Measurements from ENCODE around the gene GPM6B.

Gene GPM6B

GRCh38 chrX:13763489-13763888, 53.4 kb downstream of the GPM6B start:
- peaks cover 10% of the 10 kb centered on the region for H3K4me1 ChIP-seq (ENCODE audit: low read length)
- no peaks in the 10 kb centered on the region for H3K9me2 ChIP-seq (replicated peaks; ENCODE audit: insufficient read depth, low read length)
- no peak overlapping the region for H3K4me2 ChIP-seq (ENCODE audit: low read depth, low read length)
- H3K27ac ChIP-seq (ENCODE audit: low read length): no peak overlapping the region
- H4K20me1 ChIP-seq (ENCODE audit: insufficient read depth, low read length): no peaks in the 10 kb centered on the region
- H2AFZ ChIP-seq (ENCODE audit: low read length): no peak overlapping the region
- H3K79me2 ChIP-seq (ENCODE audit: low read length): no peaks in the 10 kb centered on the region
- no peaks in the 10 kb centered on the region for H3K27me3 ChIP-seq (replicated peaks; ENCODE audit: insufficient read depth, low read length)
- TF ChIP-seq EZH2 (optimal IDR thresholded peaks at IDR 0.05; ENCODE audit: low read depth, low read length): no peak
- no peak for TF ChIP-seq CTCF (IDR thresholded peaks at IDR 0.05; ENCODE audit: low read length)
- TF ChIP-seq EZH2phosphoT487 (IDR thresholded peaks at IDR 0.05; ENCODE audit: low read length): no peak
- H3K36me3 ChIP-seq (replicated peaks; ENCODE audit: insufficient read depth, low read length): no peaks in the 10 kb centered on the region
- H3F3A ChIP-seq (ENCODE audit: insufficient read depth, low read length): 0 out of 2 replicates have a peak, but pooled peaks cover 12% of the 10 kb centered on the region
- H3K4me3 ChIP-seq (ENCODE audit: low read length): no peak overlapping the region
- no peak for DNase-seq
- no peaks in the 10 kb centered on the region for H3K9me3 ChIP-seq (replicated peaks; ENCODE audit: insufficient read depth, low read length)
- no peak overlapping the region for H3K9ac ChIP-seq (ENCODE audit: low read length)

- Histone ChIP-seq H3F3A (ENCODE audit: insufficient read depth, low read length) (peaks cover 18% of the 10 kb centered on the region; the same call in 1 of the 2 replicates), H3K4me1 (ENCODE audit: low read length) (peaks cover 17% of the 10 kb centered on the region), H2AFZ (ENCODE audit: low read length) (no peak overlapping the region), H3K27ac (ENCODE audit: low read length) (no peak overlapping the region), H3K27me3 (replicated peaks; ENCODE audit: insufficient read depth, low read length) (no peaks in the 10 kb centered on the region), H3K9me3 (replicated peaks; ENCODE audit: insufficient read depth, low read length) (no peaks in the 10 kb centered on the region), H3K9ac (ENCODE audit: low read length) (no peak overlapping the region), H3K79me2 (ENCODE audit: low read length) (no peaks in the 10 kb centered on the region), H3K4me3 (ENCODE audit: low read length) (no peak overlapping the region), H3K9me2 (replicated peaks; ENCODE audit: insufficient read depth, low read length) (no peaks in the 10 kb centered on the region), H4K20me1 (ENCODE audit: insufficient read depth, low read length) (no peaks in the 10 kb centered on the region), H3K36me3 (replicated peaks; ENCODE audit: insufficient read depth, low read length) (no peaks in the 10 kb centered on the region; the same call in 1 of the 2 replicates), H3K4me2 (ENCODE audit: low read depth, low read length) (no peak overlapping the region)
- DNase-seq: no peak
- TF ChIP-seq EZH2 (optimal IDR thresholded peaks at IDR 0.05; ENCODE audit: low read depth, low read length) (no peak), EZH2phosphoT487 (IDR thresholded peaks at IDR 0.05; ENCODE audit: low read length) (no peak), CTCF (IDR thresholded peaks at IDR 0.05; ENCODE audit: low read length) (no peak)
Observed at GRCh38 chrX:13761606-13762414, 55.1 kb downstream of the GPM6B start.

GRCh38 chrX:13760426-13760825, 56.5 kb downstream of the GPM6B start:
- no peak for DNase-seq
- no peak overlapping the region for H3K4me3 ChIP-seq (ENCODE audit: low read length)
- H3K27ac ChIP-seq (ENCODE audit: low read length): no peak overlapping the region
- TF ChIP-seq CTCF (IDR thresholded peaks at IDR 0.05; ENCODE audit: low read length) (no peak), EZH2phosphoT487 (IDR thresholded peaks at IDR 0.05; ENCODE audit: low read length) (no peak), EZH2 (optimal IDR thresholded peaks at IDR 0.05; ENCODE audit: low read depth, low read length) (no peak)
- H2AFZ ChIP-seq (ENCODE audit: low read length): no peak overlapping the region
- H3K27me3 ChIP-seq (replicated peaks; ENCODE audit: insufficient read depth, low read length): no peaks in the 10 kb centered on the region
- peaks cover 17% of the 10 kb centered on the region for H3K4me1 ChIP-seq (ENCODE audit: low read length)
- H3K79me2 ChIP-seq (ENCODE audit: low read length): no peaks in the 10 kb centered on the region
- no peak overlapping the region for H3K9ac ChIP-seq (ENCODE audit: low read length)
- H4K20me1 ChIP-seq (ENCODE audit: insufficient read depth, low read length): no peaks in the 10 kb centered on the region
- no peaks in the 10 kb centered on the region; the same call in 1 of the 2 replicates for H3K36me3 ChIP-seq (replicated peaks; ENCODE audit: insufficient read depth, low read length)
- peaks cover 18% of the 10 kb centered on the region; the same call in 1 of the 2 replicates for H3F3A ChIP-seq (ENCODE audit: insufficient read depth, low read length)
- no peaks in the 10 kb centered on the region for H3K9me2 ChIP-seq (replicated peaks; ENCODE audit: insufficient read depth, low read length)
- H3K9me3 ChIP-seq (replicated peaks; ENCODE audit: insufficient read depth, low read length): no peaks in the 10 kb centered on the region
- no peak overlapping the region for H3K4me2 ChIP-seq (ENCODE audit: low read depth, low read length)
